ENCODE measurements around the gene ST6GALNAC1.

ST6GALNAC1 gene

DNA sequence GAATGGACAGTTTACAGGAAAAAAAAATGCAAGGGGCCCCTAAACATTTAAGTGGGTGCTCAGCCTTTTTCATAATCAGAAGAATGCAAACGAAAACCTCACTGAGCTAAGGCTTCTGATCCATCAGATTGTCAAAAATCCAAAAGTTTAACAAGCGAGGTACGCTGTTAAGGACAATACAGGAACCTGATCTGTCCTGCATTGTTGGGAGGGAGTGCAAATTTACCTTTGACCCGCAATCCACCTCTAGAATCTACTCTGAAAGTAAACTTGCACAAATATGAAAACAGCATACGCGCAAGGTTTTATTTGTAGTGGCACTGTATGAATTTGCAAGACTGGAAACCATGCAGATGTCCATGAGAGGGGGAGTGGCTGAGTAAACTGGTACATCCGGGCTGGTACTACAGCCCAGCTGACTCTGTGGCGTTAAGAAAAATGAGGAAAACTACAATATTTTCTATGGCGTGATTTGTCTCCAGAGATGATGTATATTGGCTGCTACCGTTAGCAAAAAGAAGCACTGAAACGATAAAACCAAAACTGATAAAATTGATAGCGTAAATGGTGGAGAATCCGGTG lies 28.8 kb upstream of the ST6GALNAC1 start:
- no peaks in the 10 kb centered on the region for H3K9me3 ChIP-seq (ENCODE audit: severe bottlenecking)
- DNase-seq (ENCODE audit: low spot score): no peak
- peak overlapping the region; percentile 52 for H3K27ac ChIP-seq (ENCODE audit: poor library complexity, severe bottlenecking)
- peaks cover 9% of the 10 kb centered on the region for H3K4me1 ChIP-seq (ENCODE audit: insufficient read depth, poor library complexity, severe bottlenecking)
- H3K4me3 ChIP-seq (ENCODE audit: severe bottlenecking): peak overlapping the region; percentile 46
- TF ChIP-seq, protein P1, sequence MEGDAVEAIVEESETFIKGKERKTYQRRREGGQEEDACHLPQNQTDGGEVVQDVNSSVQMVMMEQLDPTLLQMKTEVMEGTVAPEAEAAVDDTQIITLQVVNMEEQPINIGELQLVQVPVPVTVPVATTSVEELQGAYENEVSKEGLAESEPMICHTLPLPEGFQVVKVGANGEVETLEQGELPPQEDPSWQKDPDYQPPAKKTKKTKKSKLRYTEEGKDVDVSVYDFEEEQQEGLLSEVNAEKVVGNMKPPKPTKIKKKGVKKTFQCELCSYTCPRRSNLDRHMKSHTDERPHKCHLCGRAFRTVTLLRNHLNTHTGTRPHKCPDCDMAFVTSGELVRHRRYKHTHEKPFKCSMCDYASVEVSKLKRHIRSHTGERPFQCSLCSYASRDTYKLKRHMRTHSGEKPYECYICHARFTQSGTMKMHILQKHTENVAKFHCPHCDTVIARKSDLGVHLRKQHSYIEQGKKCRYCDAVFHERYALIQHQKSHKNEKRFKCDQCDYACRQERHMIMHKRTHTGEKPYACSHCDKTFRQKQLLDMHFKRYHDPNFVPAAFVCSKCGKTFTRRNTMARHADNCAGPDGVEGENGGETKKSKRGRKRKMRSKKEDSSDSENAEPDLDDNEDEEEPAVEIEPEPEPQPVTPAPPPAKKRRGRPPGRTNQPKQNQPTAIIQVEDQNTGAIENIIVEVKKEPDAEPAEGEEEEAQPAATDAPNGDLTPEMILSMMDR (IDR thresholded peaks at IDR 0.05; ENCODE audit: poor library complexity, severe bottlenecking): no peak
- no peaks in the 10 kb centered on the region for H3K27me3 ChIP-seq (ENCODE audit: insufficient read depth, poor library complexity, severe bottlenecking)
- no peak for ATAC-seq (ENCODE audit: low read depth)
- no peaks in the 10 kb centered on the region for H3K36me3 ChIP-seq (ENCODE audit: low read depth)

DNA sequence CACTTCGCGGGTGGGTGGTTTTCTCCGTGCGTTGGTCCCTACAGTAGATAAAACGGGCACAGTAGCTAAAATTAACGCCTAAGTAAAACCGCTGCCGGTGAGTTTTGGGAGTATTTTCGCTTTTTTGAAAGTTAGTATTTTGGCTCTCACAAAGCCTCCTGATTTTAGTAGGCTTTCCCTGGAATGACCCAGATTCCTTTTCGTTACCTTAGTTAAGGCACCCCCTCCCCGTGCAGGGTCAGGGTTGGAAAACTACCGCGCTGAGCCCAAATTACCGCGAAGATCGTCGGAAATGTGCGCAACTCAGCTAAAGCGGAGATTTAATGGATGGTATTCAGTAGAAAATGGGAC lies 28.3 kb upstream of the ST6GALNAC1 start:
- DNase-seq (ENCODE audit: low spot score) (no peak), ATAC-seq (ENCODE audit: low read depth) (peak; percentile 6)
- Histone ChIP-seq H3K9me3 (ENCODE audit: severe bottlenecking) (no peaks in the 10 kb centered on the region), H3K4me3 (ENCODE audit: severe bottlenecking) (peak overlapping the region; percentile 46), H3K36me3 (ENCODE audit: low read depth) (no peaks in the 10 kb centered on the region), H3K27ac (ENCODE audit: poor library complexity, severe bottlenecking) (peak overlapping the region; percentile 52), H3K4me1 (ENCODE audit: insufficient read depth, poor library complexity, severe bottlenecking) (peaks cover 9% of the 10 kb centered on the region), H3K27me3 (ENCODE audit: insufficient read depth, poor library complexity, severe bottlenecking) (no peaks in the 10 kb centered on the region)
- TF ChIP-seq, protein P1 (IDR thresholded peaks at IDR 0.05; ENCODE audit: poor library complexity, severe bottlenecking): no peak

GRCh38 chr17:76671123-76671911 lies 27.8 kb upstream of the ST6GALNAC1 start:
- H3K27ac ChIP-seq (ENCODE audit: poor library complexity, severe bottlenecking): peak overlapping the region; percentile 52
- peaks cover 9% of the 10 kb centered on the region for H3K4me1 ChIP-seq (ENCODE audit: insufficient read depth, poor library complexity, severe bottlenecking)

DNA sequence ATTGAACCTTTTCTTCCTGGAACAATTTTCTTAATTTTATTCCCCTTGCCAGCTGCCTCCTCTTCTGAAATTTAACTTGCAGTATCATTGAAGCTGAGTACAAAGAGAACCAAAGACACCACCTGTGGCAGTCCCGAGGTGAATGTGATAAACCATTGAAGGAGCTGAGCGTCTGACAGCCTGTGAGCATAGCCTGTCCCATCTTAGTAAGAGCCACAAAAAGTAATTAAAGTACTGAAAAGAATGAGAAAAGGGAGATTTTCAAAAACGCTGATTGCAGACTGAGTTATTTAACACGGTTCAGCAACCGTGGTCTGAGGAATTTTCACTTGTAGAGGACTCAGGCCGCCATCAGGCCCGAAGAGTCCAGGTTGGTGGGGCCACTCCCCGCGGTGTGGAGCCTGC lies 27.2 kb upstream of the ST6GALNAC1 start:
- Histone ChIP-seq H3K9me3 (ENCODE audit: severe bottlenecking) (no peaks in the 10 kb centered on the region), H3K27me3 (ENCODE audit: insufficient read depth, poor library complexity, severe bottlenecking) (no peaks in the 10 kb centered on the region), H3K4me3 (ENCODE audit: severe bottlenecking) (no peak overlapping the region), H3K27ac (ENCODE audit: poor library complexity, severe bottlenecking) (peak overlapping the region; percentile 52), H3K36me3 (ENCODE audit: low read depth) (no peaks in the 10 kb centered on the region), H3K4me1 (ENCODE audit: insufficient read depth, poor library complexity, severe bottlenecking) (peaks cover 9% of the 10 kb centered on the region)
- ATAC-seq (ENCODE audit: low read depth): no peak
- DNase-seq (ENCODE audit: low spot score): no peak
- TF ChIP-seq, protein P1 (IDR thresholded peaks at IDR 0.05; ENCODE audit: poor library complexity, severe bottlenecking): no peak

More at GRCh38 chr17:76671123-76671911, 27.8 kb upstream of the ST6GALNAC1 start:
- DNase-seq (ENCODE audit: low spot score) (peak; percentile 100), ATAC-seq (ENCODE audit: low read depth) (peak; percentile 97)
- H3K4me3 ChIP-seq (ENCODE audit: severe bottlenecking): peak overlapping the region; percentile 46
- no peaks in the 10 kb centered on the region for H3K27me3 ChIP-seq (ENCODE audit: insufficient read depth, poor library complexity, severe bottlenecking)
- no peaks in the 10 kb centered on the region for H3K9me3 ChIP-seq (ENCODE audit: severe bottlenecking)
- no peaks in the 10 kb centered on the region for H3K36me3 ChIP-seq (ENCODE audit: low read depth)
- TF ChIP-seq, protein P1 (IDR thresholded peaks at IDR 0.05; ENCODE audit: poor library complexity, severe bottlenecking): no peak
